Thyroid gland (tissue), 4 donors: ENCODE data around the gene GUK1. TPM values are rescaled to one million over a fixed set of nuclear protein-coding genes. Genes with fewer than 3 reads are reported as not detected.
"Not testable (repeated sequence)": the region's sequence is repeated elsewhere in the genome, so short reads cannot be mapped to it uniquely, and the experiment has no call there.

Source experiments
- DNase-seq, 2 donors: peaks; one replicate each; pipeline ENCODE4 v3.0.0-alpha.2; 2019
- H3K27ac ChIP-seq, 3 donors: fragments of 200-600 bp; sonication (generic); 1 replicate in 2 of 3; 2 replicates in 1 of 3; pipeline ENCODE4 v1.5.1; 2016 to 2019; ENCODE audit warnings: mild to moderate bottlenecking in 1 of 3, moderate library complexity in 1 of 3
- H3K27me3 ChIP-seq: fragments of 200-600 bp; sonication (generic); one replicate; pipeline ENCODE4 v1.5.1; 2019
- H3K36me3 ChIP-seq, 2 donors: fragments of 200-600 bp; sonication (generic); one replicate each; pipeline ENCODE4 v1.5.1; 2016 to 2019
- H3K4me1 ChIP-seq, 2 donors: fragments of 200-600 bp; sonication (generic); one replicate each; pipeline ENCODE4 v1.5.1; 2017 to 2019
- H3K4me3 ChIP-seq, 3 donors: fragments of 200-600 bp; sonication (generic); replicated peaks in 1 of 3; 1 replicate in 2 of 3; 2 replicates in 1 of 3; pipeline ENCODE4 v1.5.1; 2016; ENCODE audit warnings: mild to moderate bottlenecking in 1 of 3
- H3K9me3 ChIP-seq: fragments of 200-600 bp; sonication (generic); one replicate; pipeline ENCODE4 v1.5.1; 2017
- CTCF ChIP-seq, 6 experiments: fragments of 200-600 bp in 3 of 6; fragments of 450-650 bp in 3 of 6; sonication (generic) in 3 of 6; IDR thresholded peaks; one replicate each; pipeline ENCODE4 v1.5.1; 2016 to 2019; ENCODE audit warnings: antibody characterized with exemption in 6 of 6, mild to moderate bottlenecking in 2 of 6, inconsistent platforms in 1 of 6, moderate library complexity in 1 of 6
- POLR2A ChIP-seq, 2 donors: fragments of 450-650 bp; IDR thresholded peaks; one replicate each; pipeline ENCODE4 v1.6.1; 2017; ENCODE audit warnings: antibody characterized with exemption in 2 of 2, mild to moderate bottlenecking in 2 of 2, moderate library complexity in 1 of 2
- WGBS, 2 donors: methylation state at CpG; one replicate each; pipeline ENCODE4 v1.1.5; 2017; 5-methylcytosine and 5-hydroxymethylcytosine counted together
- intact Hi-C: fragments of 100-400 bp; cut with DNase I; formaldehyde crosslinking; loops from one replicate; pipeline ENCODE4 v1.15.1; 2023
- total RNA-seq, 4 donors: library from RNA; depleted of rRNA; stranded (reverse); fragments of >200 nt; gene quantifications; one replicate each; pipeline ENCODE4 v1.2.3, GENCODE V29; 2016

GUK1 gene
- total RNA-seq, 4 donors from 2014 or later: 157 to 385 (median 283) TPM

GRCh38 chr1:228109962-228110488 is 30.1 kb upstream of the GUK1 start:
- 36 to 38% methylated on average over 15 of the region's 15 CpGs for WGBS, 2 donors
- TF ChIP-seq POLR2A (IDR thresholded peaks at IDR 0.05) (no peak), CTCF (IDR thresholded peaks at IDR 0.05) (no peak)
- intact Hi-C loops: loop anchor here (5.0 to 10.0 kb wide), 2 partner anchors 32 to 375 kb away; partner anchors contain the start of genes GUK1, JMJD4 and SNAP47

GRCh38 chr1:228110556-228110955 is 29.5 kb upstream of the GUK1 start:
- H3K36me3 ChIP-seq: peaks cover 0 to 5% of the 10 kb centered on the region in 2 donors
- intact Hi-C loops: no loop called here
- no peak overlapping the region for H3K4me3 ChIP-seq
- H3K9me3 ChIP-seq: no peaks in the 10 kb centered on the region
- 96 to 99% methylated on average over 7 of the region's 7 CpGs for WGBS, 2 donors
- H3K4me1 ChIP-seq: peaks cover 15 to 16% of the 10 kb centered on the region in 2 donors
- H3K27me3 ChIP-seq: no peaks in the 10 kb centered on the region
- H3K27ac ChIP-seq: no peak overlapping the region
- DNase-seq: no peak
- TF ChIP-seq CTCF (IDR thresholded peaks at IDR 0.05) (no peak), POLR2A (IDR thresholded peaks at IDR 0.05) (no peak)

More at GRCh38 chr1:228109962-228110488, 30.1 kb upstream of the GUK1 start:
- H3K4me1 ChIP-seq: peaks cover 15 to 16% of the 10 kb centered on the region in 2 donors
- DNase-seq: no peak
- H3K4me3 ChIP-seq: peak overlapping the region; percentile 57 to 96 (median 66)
- H3K9me3 ChIP-seq: no peaks in the 10 kb centered on the region
- no peaks in the 10 kb centered on the region for H3K27me3 ChIP-seq
- H3K36me3 ChIP-seq: peaks cover 0 to 5% of the 10 kb centered on the region in 2 donors
- H3K27ac ChIP-seq: peak overlapping the region; percentile 80 to 86 (median 83)

- DNase-seq, H3K4me3 ChIP-seq, H3K27ac ChIP-seq, intact Hi-C loops, H3K9me3 ChIP-seq, H3K27me3 ChIP-seq, H3K36me3 ChIP-seq: not testable (repeated sequence)
- WGBS, 2 donors: 92 to 95% methylated on average over 6 of the region's 6 CpGs
- peaks cover 15 to 16% of the 10 kb centered on the region in 2 donors for H3K4me1 ChIP-seq
Measured at GRCh38 chr1:228111315-228111714, 28.8 kb upstream of the GUK1 start.

- H3K36me3 ChIP-seq: peaks cover 0 to 5% of the 10 kb centered on the region in 2 donors
- no peaks in the 10 kb centered on the region for H3K27me3 ChIP-seq
- no peak overlapping the region for H3K27ac ChIP-seq
- peaks cover 15 to 16% of the 10 kb centered on the region in 2 donors for H3K4me1 ChIP-seq
- intact Hi-C loops: no loop called here
- H3K4me3 ChIP-seq: no peak overlapping the region
- WGBS, 2 donors: 90 to 92% methylated on average over 7 of the region's 7 CpGs
- H3K9me3 ChIP-seq: no peaks in the 10 kb centered on the region
- no peak for DNase-seq
- TF ChIP-seq POLR2A (IDR thresholded peaks at IDR 0.05) (no peak), CTCF (IDR thresholded peaks at IDR 0.05) (no peak)
Measured at GRCh38 chr1:228112167-228112566, 27.9 kb upstream of the GUK1 start.

GRCh38 chr1:228112617-228113016 is 27.5 kb upstream of the GUK1 start:
- H3K4me3 ChIP-seq: no peak overlapping the region
- WGBS, 2 donors: 82 to 91% methylated on average over 1 of the region's 1 CpG
- peaks cover 0 to under 1% of the 10 kb centered on the region in 2 donors for H3K36me3 ChIP-seq
- no peaks in the 10 kb centered on the region for H3K27me3 ChIP-seq
- no peak overlapping the region for H3K27ac ChIP-seq
- peaks cover 15 to 16% of the 10 kb centered on the region in 2 donors for H3K4me1 ChIP-seq
- intact Hi-C loops: no loop called here
- DNase-seq: no peak
- no peak for TF ChIP-seq CTCF (IDR thresholded peaks at IDR 0.05)
- H3K9me3 ChIP-seq: no peaks in the 10 kb centered on the region
